Thyroid gland (tissue), 4 donors: Measurements from ENCODE around the gene TOP3A. TPM values are rescaled to one million over a fixed set of nuclear protein-coding genes. Genes with fewer than 3 reads are reported as not detected.

ENCODE experiments used
- DNase-seq, 2 donors: peaks; one replicate each; pipeline ENCODE4 v3.0.0-alpha.2; 2019
- H3K27ac ChIP-seq, 3 donors: fragments of 200-600 bp; sonication (generic); 1 replicate in 2 of 3; 2 replicates in 1 of 3; pipeline ENCODE4 v1.5.1; 2016 to 2019; ENCODE audit warnings: mild to moderate bottlenecking in 1 of 3, moderate library complexity in 1 of 3
- H3K27me3 ChIP-seq: fragments of 200-600 bp; sonication (generic); one replicate; pipeline ENCODE4 v1.5.1; 2019
- H3K36me3 ChIP-seq, 2 donors: fragments of 200-600 bp; sonication (generic); one replicate each; pipeline ENCODE4 v1.5.1; 2016 to 2019
- H3K4me1 ChIP-seq, 2 donors: fragments of 200-600 bp; sonication (generic); one replicate each; pipeline ENCODE4 v1.5.1; 2017 to 2019
- H3K4me3 ChIP-seq, 3 donors: fragments of 200-600 bp; sonication (generic); replicated peaks in 1 of 3; 1 replicate in 2 of 3; 2 replicates in 1 of 3; pipeline ENCODE4 v1.5.1; 2016; ENCODE audit warnings: mild to moderate bottlenecking in 1 of 3
- H3K9me3 ChIP-seq: fragments of 200-600 bp; sonication (generic); one replicate; pipeline ENCODE4 v1.5.1; 2017
- CTCF ChIP-seq, 6 experiments: fragments of 200-600 bp in 3 of 6; fragments of 450-650 bp in 3 of 6; sonication (generic) in 3 of 6; IDR thresholded peaks; one replicate each; pipeline ENCODE4 v1.5.1; 2016 to 2019; ENCODE audit warnings: antibody characterized with exemption in 6 of 6, mild to moderate bottlenecking in 2 of 6, inconsistent platforms in 1 of 6, moderate library complexity in 1 of 6
- POLR2A ChIP-seq, 2 donors: fragments of 450-650 bp; IDR thresholded peaks; one replicate each; pipeline ENCODE4 v1.6.1; 2017; ENCODE audit warnings: antibody characterized with exemption in 2 of 2, mild to moderate bottlenecking in 2 of 2, moderate library complexity in 1 of 2
- WGBS, 2 donors: methylation state at CpG; one replicate each; pipeline ENCODE4 v1.1.5; 2017; 5-methylcytosine and 5-hydroxymethylcytosine counted together
- intact Hi-C: fragments of 100-400 bp; cut with DNase I; formaldehyde crosslinking; loops from one replicate; pipeline ENCODE4 v1.15.1; 2023
- total RNA-seq, 4 donors: library from RNA; depleted of rRNA; stranded (reverse); fragments of >200 nt; gene quantifications; one replicate each; pipeline ENCODE4 v1.2.3, GENCODE V29; 2016

TOP3A gene
- total RNA-seq, 4 donors from 2014 or later = 31.3 to 34.5 (median 32.5) TPM

GRCh38 chr17:18324140-18325050 lies 9.6 kb upstream of the TOP3A start:
- Histone ChIP-seq H3K4me1 (peaks cover 2 to 8% of the 10 kb centered on the region in 2 donors), H3K27ac (no peak overlapping the region), H3K36me3 (peaks cover 30 to 55% of the 10 kb centered on the region in 2 donors), H3K4me3 (no peak overlapping the region), H3K9me3 (no peaks in the 10 kb centered on the region), H3K27me3 (no peaks in the 10 kb centered on the region)
- TF ChIP-seq POLR2A (IDR thresholded peaks at IDR 0.05) = no peak
- TF ChIP-seq CTCF (IDR thresholded peaks at IDR 0.05) = no peak
- 92 to 93% methylated on average over 27 of the region's 27 CpGs for WGBS, 2 donors
- no peak for DNase-seq
- intact Hi-C loops = no loop called here

- Histone ChIP-seq H3K27ac (no peak overlapping the region), H3K27me3 (no peaks in the 10 kb centered on the region), H3K36me3 (peaks cover 30 to 57% of the 10 kb centered on the region in 2 donors), H3K4me1 (peaks cover 2 to 16% of the 10 kb centered on the region in 2 donors), H3K4me3 (no peak overlapping the region), H3K9me3 (no peaks in the 10 kb centered on the region)
- WGBS, 2 donors = 85 to 97% methylated on average over 11 to 16 of the region's 16 CpGs
- intact Hi-C loops = no loop called here
- no peak for TF ChIP-seq POLR2A (IDR thresholded peaks at IDR 0.05)
- TF ChIP-seq CTCF (IDR thresholded peaks at IDR 0.05) = no peak
- no peak for DNase-seq
Observed at GRCh38 chr17:18323507-18324139, 8.8 kb upstream of the TOP3A start.

GRCh38 chr17:18323007-18323406 lies 8.2 kb upstream of the TOP3A start:
- no peak for DNase-seq
- Histone ChIP-seq H3K4me1 (peaks cover 5 to 22% of the 10 kb centered on the region in 2 donors), H3K36me3 (peaks cover 31 to 51% of the 10 kb centered on the region in 2 donors), H3K27ac (no peak overlapping the region), H3K4me3 (no peak overlapping the region), H3K9me3 (no peaks in the 10 kb centered on the region), H3K27me3 (no peaks in the 10 kb centered on the region)
- intact Hi-C loops = no loop called here
- WGBS, 2 donors = 63 to 70% methylated on average over 2 to 3 of the region's 3 CpGs
- TF ChIP-seq POLR2A (IDR thresholded peaks at IDR 0.05) (no peak), CTCF (IDR thresholded peaks at IDR 0.05) (no peak)

- WGBS, 2 donors = 88 to 100% methylated on average over 6 to 12 of the region's 12 CpGs
- H3K36me3 ChIP-seq = peaks cover 34 to 46% of the 10 kb centered on the region in 2 donors
- no peak for TF ChIP-seq CTCF (IDR thresholded peaks at IDR 0.05)
- TF ChIP-seq POLR2A (IDR thresholded peaks at IDR 0.05) = no peak
- H3K4me1 ChIP-seq = peaks cover 9 to 27% of the 10 kb centered on the region in 2 donors
- no peaks in the 10 kb centered on the region for H3K27me3 ChIP-seq
- no peak for DNase-seq
- intact Hi-C loops = no loop called here
- H3K27ac ChIP-seq = no peak overlapping the region
- H3K4me3 ChIP-seq = no peak overlapping the region
- H3K9me3 ChIP-seq = no peaks in the 10 kb centered on the region
Observed at GRCh38 chr17:18322522-18322921, 7.7 kb upstream of the TOP3A start.

GRCh38 chr17:18321309-18321708 lies 6.5 kb upstream of the TOP3A start:
- H3K9me3 ChIP-seq = no peaks in the 10 kb centered on the region
- H3K4me1 ChIP-seq = peaks cover 12 to 39% of the 10 kb centered on the region in 2 donors
- H3K36me3 ChIP-seq = peaks cover 33 to 40% of the 10 kb centered on the region in 2 donors
- intact Hi-C loops = no loop called here
- peak overlapping the region in 1 of 3 donors; percentile 35 for H3K27ac ChIP-seq
- H3K4me3 ChIP-seq = no peak overlapping the region
- H3K27me3 ChIP-seq = no peaks in the 10 kb centered on the region
- DNase-seq = no peak
- no peak for TF ChIP-seq POLR2A (IDR thresholded peaks at IDR 0.05)
- no peak for TF ChIP-seq CTCF (IDR thresholded peaks at IDR 0.05)
- 77 to 80% methylated on average over 3 to 5 of the region's 5 CpGs for whole genome bisulfite sequencing, 2 donors
